Measurements from ENCODE around the gene KCNH1. TPM values are rescaled to one million over a fixed set of nuclear protein-coding genes. Genes with fewer than 3 reads are reported as not detected.

The KCNH1 gene
- polyA plus RNA-seq, 2 donors, result 0.06 to 0.08 TPM

- H3K9me3 ChIP-seq (ENCODE audit: control insufficient read depth in 2 of 2, insufficient read depth in 1 of 2, low read depth in 1 of 2, low read length in 1 of 2), result no peaks in the 10 kb centered on the region
- no peaks in the 10 kb centered on the region for H3K4me1 ChIP-seq (ENCODE audit: control insufficient read depth in 2 of 2, insufficient read depth in 2 of 2, low read length in 1 of 2)
- WGBS, 2 donors, result 77 to 83% methylated on average over 7 of the region's 7 CpGs
- no peaks in the 10 kb centered on the region for H3K36me3 ChIP-seq (ENCODE audit: control insufficient read depth in 2 of 2, insufficient read depth in 2 of 2, low read length in 1 of 2)
- no peak overlapping the region for H3K4me3 ChIP-seq (ENCODE audit: low read depth in 1 of 2, low read length in 2 of 2)
- H3K27ac ChIP-seq (ENCODE audit: low read depth in 2 of 2, low read length in 1 of 2), result no peak overlapping the region
- H3K27me3 ChIP-seq (ENCODE audit: control insufficient read depth in 1 of 2, insufficient read depth in 2 of 2, low read length in 2 of 2), result no peaks in the 10 kb centered on the region
These were observed 446.2 kb downstream of the KCNH1 start for GRCh38 chr1:210687582-210688279.

- Histone ChIP-seq H3K27ac (ENCODE audit: low read depth in 2 of 2, low read length in 1 of 2) (no peak overlapping the region), H3K27me3 (ENCODE audit: control insufficient read depth in 1 of 2, insufficient read depth in 2 of 2, low read length in 2 of 2) (no peaks in the 10 kb centered on the region), H3K36me3 (ENCODE audit: control insufficient read depth in 2 of 2, insufficient read depth in 2 of 2, low read length in 1 of 2) (no peaks in the 10 kb centered on the region), H3K9me3 (ENCODE audit: control insufficient read depth in 2 of 2, insufficient read depth in 1 of 2, low read depth in 1 of 2, low read length in 1 of 2) (no peaks in the 10 kb centered on the region), H3K4me3 (ENCODE audit: low read depth in 1 of 2, low read length in 2 of 2) (no peak overlapping the region), H3K4me1 (ENCODE audit: control insufficient read depth in 2 of 2, insufficient read depth in 2 of 2, low read length in 1 of 2) (peaks cover 0 to 3% of the 10 kb centered on the region in 2 donors)
- WGBS, 2 donors, result 48 to 61% methylated on average over 3 of the region's 3 CpGs
These were observed 447.1 kb downstream of the KCNH1 start for GRCh38 chr1:210686841-210687240.

- no peak overlapping the region for H3K4me3 ChIP-seq (ENCODE audit: low read depth in 1 of 2, low read length in 2 of 2)
- WGBS, 2 donors, result 86 to 87% methylated on average over 3 of the region's 3 CpGs
- H3K4me1 ChIP-seq (ENCODE audit: control insufficient read depth in 2 of 2, insufficient read depth in 2 of 2, low read length in 1 of 2), result peaks cover 0 to 3% of the 10 kb centered on the region in 2 donors
- H3K36me3 ChIP-seq (ENCODE audit: control insufficient read depth in 2 of 2, insufficient read depth in 2 of 2, low read length in 1 of 2), result no peaks in the 10 kb centered on the region
- H3K27ac ChIP-seq (ENCODE audit: low read depth in 2 of 2, low read length in 1 of 2), result no peak overlapping the region
- no peaks in the 10 kb centered on the region for H3K9me3 ChIP-seq (ENCODE audit: control insufficient read depth in 2 of 2, insufficient read depth in 1 of 2, low read depth in 1 of 2, low read length in 1 of 2)
- no peaks in the 10 kb centered on the region for H3K27me3 ChIP-seq (ENCODE audit: control insufficient read depth in 1 of 2, insufficient read depth in 2 of 2, low read length in 2 of 2)
These were observed 448.7 kb downstream of the KCNH1 start for GRCh38 chr1:210685295-210685650.

- H3K4me1 ChIP-seq (ENCODE audit: control insufficient read depth in 2 of 2, insufficient read depth in 2 of 2, low read length in 1 of 2), result peaks cover 0 to 3% of the 10 kb centered on the region in 2 donors
- no peaks in the 10 kb centered on the region for H3K27me3 ChIP-seq (ENCODE audit: control insufficient read depth in 1 of 2, insufficient read depth in 2 of 2, low read length in 2 of 2)
- H3K36me3 ChIP-seq (ENCODE audit: control insufficient read depth in 2 of 2, insufficient read depth in 2 of 2, low read length in 1 of 2), result no peaks in the 10 kb centered on the region
- 54 to 60% methylated on average over 5 of the region's 5 CpGs for WGBS, 2 donors
- no peaks in the 10 kb centered on the region for H3K9me3 ChIP-seq (ENCODE audit: control insufficient read depth in 2 of 2, insufficient read depth in 1 of 2, low read depth in 1 of 2, low read length in 1 of 2)
- no peak overlapping the region for H3K27ac ChIP-seq (ENCODE audit: low read depth in 2 of 2, low read length in 1 of 2)
- no peak overlapping the region for H3K4me3 ChIP-seq (ENCODE audit: low read depth in 1 of 2, low read length in 2 of 2)
These were observed 449.3 kb downstream of the KCNH1 start for GRCh38 chr1:210684466-210685294.

- 94 to 95% methylated on average over 33 of the region's 33 CpGs for WGBS, 2 donors
- Histone ChIP-seq H3K36me3 (ENCODE audit: control insufficient read depth in 2 of 2, insufficient read depth in 2 of 2, low read length in 1 of 2) (peaks cover 0 to 4% of the 10 kb centered on the region in 2 donors), H3K27ac (ENCODE audit: low read depth in 2 of 2, low read length in 1 of 2) (no peak overlapping the region), H3K4me3 (ENCODE audit: low read depth in 1 of 2, low read length in 2 of 2) (no peak overlapping the region), H3K27me3 (ENCODE audit: control insufficient read depth in 1 of 2, insufficient read depth in 2 of 2, low read length in 2 of 2) (no peaks in the 10 kb centered on the region), H3K4me1 (ENCODE audit: control insufficient read depth in 2 of 2, insufficient read depth in 2 of 2, low read length in 1 of 2) (peaks cover 0 to 3% of the 10 kb centered on the region in 2 donors), H3K9me3 (ENCODE audit: control insufficient read depth in 2 of 2, insufficient read depth in 1 of 2, low read depth in 1 of 2, low read length in 1 of 2) (no peaks in the 10 kb centered on the region)
These were observed 450.4 kb downstream of the KCNH1 start for GRCh38 chr1:210683403-210684047.

- H3K36me3 ChIP-seq (ENCODE audit: control insufficient read depth in 2 of 2, insufficient read depth in 2 of 2, low read length in 1 of 2), result peaks cover 0 to 4% of the 10 kb centered on the region in 2 donors
- whole genome bisulfite sequencing, 2 donors, result 84 to 93% methylated on average over 7 of the region's 7 CpGs
- no peak overlapping the region for H3K27ac ChIP-seq (ENCODE audit: low read depth in 2 of 2, low read length in 1 of 2)
These were observed 452.8 kb downstream of the KCNH1 start for GRCh38 chr1:210681158-210681557.

GRCh38 chr1:210678306-210678705 lies 455.6 kb downstream of the KCNH1 start:
- WGBS, 2 donors, result 72 to 88% methylated on average over 3 of the region's 3 CpGs
- peaks cover 0 to 4% of the 10 kb centered on the region in 2 donors for H3K36me3 ChIP-seq (ENCODE audit: control insufficient read depth in 2 of 2, insufficient read depth in 2 of 2, low read length in 1 of 2)
- no peak overlapping the region for H3K27ac ChIP-seq (ENCODE audit: low read depth in 2 of 2, low read length in 1 of 2)
- H3K27me3 ChIP-seq (ENCODE audit: control insufficient read depth in 1 of 2, insufficient read depth in 2 of 2, low read length in 2 of 2), result no peaks in the 10 kb centered on the region
- no peaks in the 10 kb centered on the region for H3K9me3 ChIP-seq (ENCODE audit: control insufficient read depth in 2 of 2, insufficient read depth in 1 of 2, low read depth in 1 of 2, low read length in 1 of 2)
- H3K4me3 ChIP-seq (ENCODE audit: low read depth in 1 of 2, low read length in 2 of 2), result no peak overlapping the region
- peaks cover 0 to 3% of the 10 kb centered on the region in 2 donors for H3K4me1 ChIP-seq (ENCODE audit: control insufficient read depth in 2 of 2, insufficient read depth in 2 of 2, low read length in 1 of 2)

More at GRCh38 chr1:210681158-210681557, 452.8 kb downstream of the KCNH1 start:
- H3K4me1 ChIP-seq (ENCODE audit: control insufficient read depth in 2 of 2, insufficient read depth in 2 of 2, low read length in 1 of 2), result peaks cover 0 to 3% of the 10 kb centered on the region in 2 donors
- H3K27me3 ChIP-seq (ENCODE audit: control insufficient read depth in 1 of 2, insufficient read depth in 2 of 2, low read length in 2 of 2), result no peaks in the 10 kb centered on the region
- no peaks in the 10 kb centered on the region for H3K9me3 ChIP-seq (ENCODE audit: control insufficient read depth in 2 of 2, insufficient read depth in 1 of 2, low read depth in 1 of 2, low read length in 1 of 2)
- no peak overlapping the region for H3K4me3 ChIP-seq (ENCODE audit: low read depth in 1 of 2, low read length in 2 of 2)

- Histone ChIP-seq H3K27me3 (ENCODE audit: control insufficient read depth in 1 of 2, insufficient read depth in 2 of 2, low read length in 2 of 2) (no peaks in the 10 kb centered on the region), H3K4me1 (ENCODE audit: control insufficient read depth in 2 of 2, insufficient read depth in 2 of 2, low read length in 1 of 2) (peaks cover 0 to 3% of the 10 kb centered on the region in 2 donors), H3K27ac (ENCODE audit: low read depth in 2 of 2, low read length in 1 of 2) (no peak overlapping the region), H3K9me3 (ENCODE audit: control insufficient read depth in 2 of 2, insufficient read depth in 1 of 2, low read depth in 1 of 2, low read length in 1 of 2) (no peaks in the 10 kb centered on the region), H3K4me3 (ENCODE audit: low read depth in 1 of 2, low read length in 2 of 2) (no peak overlapping the region), H3K36me3 (ENCODE audit: control insufficient read depth in 2 of 2, insufficient read depth in 2 of 2, low read length in 1 of 2) (peaks cover 0 to 4% of the 10 kb centered on the region in 2 donors)
- 83 to 85% methylated on average over 4 of the region's 4 CpGs for WGBS, 2 donors
These were observed 456.4 kb downstream of the KCNH1 start for GRCh38 chr1:210677533-210677932.

- no peaks in the 10 kb centered on the region for H3K27me3 ChIP-seq (ENCODE audit: control insufficient read depth in 1 of 2, insufficient read depth in 2 of 2, low read length in 2 of 2)
- peaks cover 0 to 2% of the 10 kb centered on the region in 2 donors for H3K4me1 ChIP-seq (ENCODE audit: control insufficient read depth in 2 of 2, insufficient read depth in 2 of 2, low read length in 1 of 2)
- H3K4me3 ChIP-seq (ENCODE audit: low read depth in 1 of 2, low read length in 2 of 2), result no peak overlapping the region
- H3K27ac ChIP-seq (ENCODE audit: low read depth in 2 of 2, low read length in 1 of 2), result no peak overlapping the region
- no peaks in the 10 kb centered on the region for H3K9me3 ChIP-seq (ENCODE audit: control insufficient read depth in 2 of 2, insufficient read depth in 1 of 2, low read depth in 1 of 2, low read length in 1 of 2)
- H3K36me3 ChIP-seq (ENCODE audit: control insufficient read depth in 2 of 2, insufficient read depth in 2 of 2, low read length in 1 of 2), result peaks cover 0 to 4% of the 10 kb centered on the region in 2 donors
- WGBS, 2 donors, result 96 to 99% methylated on average over 3 of the region's 3 CpGs
These were observed 457.4 kb downstream of the KCNH1 start for GRCh38 chr1:210676539-210676938.
